Stimulated activated CD4-positive, alpha-beta T cell treated with anti-CD3 and anti-CD28 coated beads, Interleukin-15, amount 100 ng/mL, for 1 hour (primary cell): ENCODE results near the gene PHTF2.
"Not testable (repeated sequence)": the region's sequence is repeated elsewhere in the genome, so short reads cannot be mapped to it uniquely, and the experiment has no call there.

Experiments
- DNase-seq, 2 donors: peaks; one replicate each; pipeline ENCODE4 v3.0.0-alpha.2; 2020; ENCODE audit warnings: low read depth in 1 of 2, low spot score in 1 of 2

PHTF2 gene

DNA sequence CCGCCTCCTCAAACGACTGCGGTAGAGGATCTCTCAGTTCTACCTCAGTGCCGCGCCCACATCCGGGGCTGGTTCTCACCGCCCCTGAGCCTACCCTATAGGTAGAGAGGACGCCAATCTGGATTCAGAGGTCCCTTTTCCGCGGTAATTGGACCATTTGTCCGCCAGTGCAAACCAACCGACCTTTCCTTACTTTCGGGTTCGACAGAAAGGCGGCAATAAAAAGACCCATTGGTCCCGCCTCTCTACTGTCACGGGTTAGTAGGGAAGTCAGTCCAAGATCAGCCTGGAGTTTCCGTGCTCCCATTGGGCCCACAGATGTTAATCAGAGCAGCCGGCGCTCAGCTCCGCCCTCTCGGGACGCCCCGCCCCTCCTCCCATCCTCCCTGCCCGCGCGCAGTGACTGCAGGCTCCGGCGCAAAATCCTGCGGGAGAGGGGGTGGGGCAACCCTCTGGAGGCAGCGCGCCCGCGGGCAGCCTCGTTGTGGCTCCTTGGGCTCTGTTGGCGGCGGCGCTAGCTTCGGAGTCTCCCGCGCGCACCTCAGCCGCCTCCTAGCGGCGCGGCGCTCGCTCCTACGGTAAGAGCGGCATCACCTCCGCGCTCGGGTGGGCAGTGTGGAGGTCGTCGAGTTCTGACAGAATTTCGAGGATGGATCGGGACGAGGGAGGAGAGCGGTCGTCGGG lies at the start of gene PHTF2, which contains the start of gene TMEM60:
TSS of gene PHTF2 (plus strand) at position 380 of the 684 bp plus-strand sequence.
TSS of gene TMEM60 (minus strand) at position 41 of the 684 bp plus-strand sequence. CDS start 4,061 bp downstream, outside the sequence.
- DNase-seq, result peak; percentile 81

DNA sequence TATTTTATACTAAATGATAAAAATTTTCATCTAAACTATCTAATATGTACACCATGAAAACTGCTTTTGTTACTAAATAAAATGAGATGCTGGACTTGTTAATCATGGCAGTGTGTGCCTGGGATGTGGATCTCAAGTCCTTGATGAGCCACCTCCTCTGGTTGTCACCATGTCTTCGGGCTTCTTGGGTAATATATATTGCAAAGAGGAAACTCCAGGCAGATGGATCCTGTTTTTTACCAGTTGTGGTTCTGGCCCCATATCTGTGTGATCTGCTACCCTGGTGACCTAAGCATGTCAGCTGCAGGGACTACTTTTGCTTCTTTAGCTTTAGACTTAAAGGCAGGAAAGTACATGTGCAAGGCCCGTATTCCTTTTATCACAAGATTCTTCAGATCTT lies 46.6 kb upstream of the PHTF2 start:
- DNase-seq, result no peak

DNA sequence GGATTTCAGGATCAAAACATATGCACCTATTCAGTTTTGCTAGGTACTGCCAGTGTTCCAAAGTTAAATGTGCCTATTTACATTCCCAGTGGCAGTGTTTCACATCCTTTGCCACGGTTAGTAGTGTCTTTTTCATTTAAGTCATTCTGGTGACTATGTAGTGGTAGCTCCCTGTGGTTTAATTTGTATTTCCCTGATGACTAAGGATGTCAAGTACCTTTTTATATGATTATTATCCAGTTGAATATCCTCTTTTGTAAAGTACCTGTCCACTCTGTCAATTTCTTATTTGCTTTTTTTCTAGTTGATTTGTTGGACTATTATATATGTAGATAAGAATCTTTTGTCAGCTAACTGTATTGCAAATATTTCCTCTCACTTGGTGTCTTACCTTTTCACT lies 45.4 kb upstream of the PHTF2 start:
- DNase-seq, result no peak

DNA sequence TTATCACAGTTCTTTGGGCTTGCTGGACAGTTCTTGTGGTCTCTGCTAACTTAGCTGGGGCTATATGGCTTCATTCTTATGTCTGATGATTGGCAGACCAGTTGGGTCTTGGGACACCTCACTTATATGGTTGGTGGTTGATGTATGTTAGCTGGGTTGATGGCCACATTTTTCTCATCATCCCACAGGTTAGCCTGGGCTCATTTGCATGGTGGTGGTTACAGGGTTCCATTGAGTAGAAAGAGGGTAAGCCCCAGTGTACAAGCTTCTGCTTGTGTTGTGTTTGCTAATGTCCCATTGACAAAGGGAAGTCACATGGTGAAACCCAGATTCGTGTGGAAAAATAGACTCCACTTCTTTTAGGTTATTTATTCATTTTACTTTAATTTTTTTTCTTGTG lies 41.0 kb upstream of the PHTF2 start:
- no peak for DNase-seq

DNA sequence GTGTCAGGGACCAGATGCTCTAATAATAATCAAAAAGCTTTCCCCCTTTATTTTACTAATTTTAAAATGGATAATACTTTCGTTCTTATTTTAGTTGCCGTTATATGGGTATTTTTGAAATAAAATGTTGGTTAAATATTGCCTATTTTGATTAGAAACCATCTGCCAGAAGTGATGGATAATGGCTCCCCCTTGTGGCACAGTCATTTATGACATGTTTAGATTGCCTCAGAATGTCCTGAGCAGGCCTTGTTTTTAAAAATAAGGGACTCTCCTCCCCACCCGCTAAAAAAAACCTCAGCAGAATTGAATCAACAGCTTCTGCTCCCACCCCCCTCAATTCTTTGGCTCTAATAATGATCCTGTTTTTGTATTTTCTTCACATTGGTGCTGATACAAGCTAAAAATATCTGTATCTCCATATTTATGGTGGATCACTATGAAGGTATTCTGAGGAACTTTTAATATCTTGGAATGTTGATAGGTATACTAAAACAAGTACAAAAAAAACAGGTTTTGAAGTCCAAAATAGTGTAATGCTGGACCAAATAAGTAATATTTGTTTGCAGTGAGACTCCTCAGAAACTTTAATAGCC lies 39.2 kb upstream of the PHTF2 start:
- peak in 1 of 2 donors; percentile 35 for DNase-seq

DNA sequence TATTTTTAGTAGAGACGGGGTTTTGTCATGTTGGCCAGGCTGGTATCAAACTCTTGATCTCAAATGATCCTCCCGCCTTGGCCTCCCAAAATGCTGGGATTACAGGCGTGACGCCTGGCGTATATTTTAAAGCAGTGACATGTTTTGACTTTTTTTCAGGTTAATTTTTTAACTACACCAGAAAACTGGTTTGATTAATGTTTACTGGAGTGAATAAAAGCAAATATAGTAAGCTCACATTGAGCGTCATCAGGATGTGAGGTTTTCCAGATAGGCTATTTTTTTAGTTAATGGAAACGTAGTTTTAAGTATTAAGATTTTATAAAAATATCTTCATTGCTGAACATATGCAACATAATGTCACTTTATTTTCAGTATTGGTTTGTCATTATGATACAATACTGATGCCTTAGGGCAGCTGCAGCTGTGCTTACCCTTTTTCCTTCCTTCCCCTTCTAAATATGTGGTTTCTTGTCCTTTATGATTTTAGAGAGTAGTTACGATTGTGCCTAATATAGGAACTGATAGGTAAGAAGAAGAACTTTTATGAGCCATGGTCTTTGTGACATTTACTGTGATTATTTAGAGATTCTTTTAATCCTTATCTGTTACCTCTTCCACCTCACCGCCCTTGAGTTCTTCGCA lies 37.6 kb upstream of the PHTF2 start:
- DNase-seq, result no peak

DNA sequence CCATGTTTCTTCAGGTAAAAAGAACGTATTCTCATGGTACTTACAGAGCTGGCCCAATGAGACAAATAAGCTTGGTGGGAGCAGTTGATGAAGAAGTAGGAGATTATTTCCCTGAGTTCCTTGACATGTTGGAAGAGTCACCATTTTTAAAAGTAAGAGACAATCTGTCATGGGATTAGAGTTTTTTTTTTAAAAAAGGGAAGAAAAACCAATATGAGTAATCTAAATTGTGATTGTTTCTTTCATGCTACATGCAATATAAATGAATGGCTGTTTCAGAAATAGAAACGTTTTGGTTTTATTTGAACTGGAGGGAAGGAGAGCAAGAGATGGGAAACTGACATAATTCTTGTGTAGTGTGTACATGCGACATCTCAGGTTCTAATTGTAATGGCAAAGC lies 33.1 kb upstream of the PHTF2 start:
- no peak for DNase-seq

DNA sequence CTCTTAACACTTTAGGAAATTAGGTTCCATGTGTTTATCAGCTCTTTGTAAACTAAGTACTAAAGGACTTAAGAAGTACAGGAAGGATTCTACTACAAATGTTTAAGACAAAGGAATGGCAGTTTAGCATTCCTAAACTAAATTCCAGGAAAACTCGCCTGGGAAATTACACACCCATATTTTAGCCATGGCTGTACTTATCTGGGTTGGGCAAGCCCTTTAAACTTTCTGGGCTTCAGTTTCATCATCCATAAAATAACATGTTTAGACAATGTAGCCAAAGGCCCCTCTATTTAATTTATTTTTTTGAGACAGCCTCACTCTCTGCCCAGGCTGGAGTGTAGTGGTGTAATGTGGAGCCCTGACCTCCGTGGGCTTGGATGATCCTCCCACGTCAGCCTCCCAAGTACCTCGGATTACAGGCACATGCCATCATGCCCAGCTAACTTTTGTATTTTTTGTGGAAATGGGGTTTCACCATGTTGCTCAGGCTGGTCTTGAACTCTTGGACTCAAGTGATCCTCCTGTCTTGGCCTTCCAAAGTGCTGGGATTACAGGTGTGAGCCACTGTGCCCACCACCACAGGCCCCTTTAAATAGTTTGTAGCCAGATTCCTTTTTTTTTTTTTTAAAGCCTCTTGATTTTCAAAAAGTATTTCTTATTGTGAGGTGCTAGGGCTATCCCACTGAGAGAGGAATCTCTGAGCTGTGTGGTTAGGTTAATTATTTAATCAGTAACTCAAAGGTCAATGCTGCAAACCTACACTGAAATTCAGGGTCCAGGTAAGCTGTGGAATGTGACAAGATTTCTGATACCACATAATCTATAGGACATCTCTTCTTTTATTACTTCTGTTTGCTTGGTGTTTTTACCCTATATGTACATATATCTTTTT lies 32.4 kb upstream of the PHTF2 start:
- no peak for DNase-seq

DNA sequence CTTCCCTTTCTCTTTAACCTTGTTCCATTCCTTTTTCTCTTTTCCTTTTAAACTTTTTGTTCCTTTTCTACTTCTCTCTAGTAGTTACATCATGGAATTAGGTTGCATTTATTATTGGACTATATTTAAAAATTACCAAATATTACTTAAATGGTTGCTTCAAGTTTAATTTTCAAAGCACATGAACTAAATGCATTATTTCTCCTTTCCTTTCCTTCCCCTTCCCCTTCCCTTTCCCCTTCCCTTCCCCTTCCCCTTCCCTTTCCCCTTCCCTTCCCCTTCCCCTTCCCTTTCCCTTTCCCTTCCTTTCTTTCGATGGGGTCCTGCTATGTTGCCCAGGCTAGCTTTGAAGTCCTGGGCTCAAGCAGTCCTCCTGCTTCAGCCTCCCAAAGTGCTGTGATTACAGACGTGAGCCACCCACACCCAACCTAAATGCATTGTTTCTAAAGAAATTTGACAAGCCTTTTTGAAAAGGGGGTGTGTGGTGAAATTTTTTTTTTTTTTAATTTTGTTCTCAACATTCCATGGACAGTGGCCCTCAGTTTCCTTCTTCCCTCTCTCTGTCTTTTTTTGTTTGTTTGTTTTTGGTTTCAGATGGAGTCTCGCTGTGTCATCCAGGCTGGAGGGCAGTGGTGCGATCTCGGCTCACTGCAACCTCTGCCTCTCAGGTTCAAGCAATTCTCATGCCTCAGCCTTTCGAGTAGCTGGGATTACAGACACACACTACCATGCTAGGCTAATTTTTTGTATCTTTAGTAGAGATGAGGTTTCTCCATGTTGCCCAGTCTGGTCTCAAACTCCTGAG lies 31.6 kb upstream of the PHTF2 start:
- DNase-seq, result no peak

DNA sequence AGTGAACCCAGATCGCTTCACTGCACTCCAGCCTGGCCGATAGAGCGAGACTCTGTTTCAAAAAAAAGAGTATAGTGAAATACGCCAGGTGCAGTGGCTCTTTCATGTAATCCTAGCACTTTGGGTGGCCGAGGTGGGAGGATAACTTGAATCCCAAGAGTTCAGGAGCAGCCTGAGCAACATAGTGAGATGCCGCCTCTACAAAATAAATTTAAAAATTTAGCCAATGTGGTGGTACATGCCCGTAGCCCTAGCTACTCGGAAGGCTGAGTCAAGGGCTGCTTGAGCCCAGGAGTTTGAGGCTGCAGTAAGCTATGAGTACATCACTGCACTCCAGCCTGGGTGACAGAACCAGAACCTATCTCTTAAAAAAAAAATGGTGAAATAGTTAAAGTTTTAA lies 28.3 kb upstream of the PHTF2 start:
- DNase-seq, result no peak

DNA sequence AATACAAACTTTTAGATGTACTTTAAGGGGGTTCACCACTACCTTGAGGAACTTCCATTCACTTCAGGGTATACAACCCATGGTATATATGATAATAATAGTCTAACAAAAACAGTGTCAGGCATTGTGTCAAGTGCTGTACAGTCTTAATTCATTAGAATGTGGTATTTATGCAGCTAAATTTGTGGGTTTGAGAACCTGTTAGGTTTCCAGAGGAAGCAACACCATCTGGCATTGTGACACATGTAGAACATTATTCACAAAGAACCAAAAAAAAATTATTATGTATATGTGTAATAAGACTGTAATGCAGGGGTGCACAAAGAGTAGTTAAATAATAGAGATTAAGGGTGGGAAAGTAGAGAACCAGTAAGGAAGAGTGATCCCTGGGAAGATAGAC lies 26.7 kb upstream of the PHTF2 start:
- DNase-seq, result no peak

DNA sequence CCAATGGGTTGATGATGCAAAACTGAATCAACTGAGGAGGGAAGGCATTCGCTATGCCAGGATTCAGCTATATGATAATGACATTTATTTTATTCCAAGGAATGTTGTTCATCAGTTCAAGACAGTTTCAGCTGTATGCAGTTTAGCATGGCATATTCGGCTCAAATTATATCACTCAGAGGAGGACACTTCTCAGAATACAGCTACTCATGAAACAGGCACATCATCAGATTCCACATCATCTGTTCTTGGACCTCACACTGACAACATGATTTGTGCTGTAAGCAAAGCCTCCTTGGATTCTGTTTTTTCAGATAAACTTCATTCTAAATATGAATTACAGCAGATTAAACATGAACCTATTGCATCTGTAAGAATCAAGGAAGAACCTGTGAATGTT lies 20.0 kb upstream of the PHTF2 start:
- no peak for DNase-seq

DNA sequence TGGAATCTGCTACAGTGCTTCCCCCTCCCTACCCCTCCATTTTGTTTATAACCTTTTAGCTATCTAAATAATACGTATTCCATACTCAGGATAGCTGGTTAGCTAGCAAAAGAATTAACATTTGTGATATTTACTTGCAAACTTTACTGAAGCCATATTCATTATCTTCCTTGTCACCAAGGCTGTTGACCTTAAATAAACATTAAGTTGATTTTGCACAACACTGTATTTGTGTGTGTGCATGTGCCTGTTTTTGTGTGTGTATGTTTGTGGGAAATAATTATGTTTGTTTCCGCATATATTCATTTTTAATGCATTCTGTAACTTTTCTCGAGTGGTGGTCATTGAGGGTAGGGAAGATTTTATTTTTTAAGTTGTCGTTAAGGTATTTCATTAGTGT lies 16.2 kb upstream of the PHTF2 start:
- no peak for DNase-seq

DNA sequence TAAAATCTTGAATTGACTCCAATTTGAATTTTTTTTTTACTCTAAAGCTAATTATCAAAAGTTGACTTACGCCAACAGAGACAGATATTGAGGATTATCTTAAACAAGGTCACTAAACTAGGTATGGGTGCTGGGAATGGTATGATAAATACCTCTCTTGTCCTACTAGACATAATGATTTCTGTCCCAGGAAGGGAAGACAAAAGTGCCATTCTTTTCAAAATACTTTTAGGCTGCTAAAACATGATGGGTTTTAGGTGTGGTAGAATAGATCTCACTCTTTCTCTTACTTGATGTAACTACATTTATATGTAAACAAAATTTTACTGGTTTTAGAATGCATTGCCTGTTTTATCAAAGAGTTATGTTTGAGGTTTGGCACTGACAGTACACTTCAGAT lies 15.5 kb upstream of the PHTF2 start:
- DNase-seq, result no peak

DNA sequence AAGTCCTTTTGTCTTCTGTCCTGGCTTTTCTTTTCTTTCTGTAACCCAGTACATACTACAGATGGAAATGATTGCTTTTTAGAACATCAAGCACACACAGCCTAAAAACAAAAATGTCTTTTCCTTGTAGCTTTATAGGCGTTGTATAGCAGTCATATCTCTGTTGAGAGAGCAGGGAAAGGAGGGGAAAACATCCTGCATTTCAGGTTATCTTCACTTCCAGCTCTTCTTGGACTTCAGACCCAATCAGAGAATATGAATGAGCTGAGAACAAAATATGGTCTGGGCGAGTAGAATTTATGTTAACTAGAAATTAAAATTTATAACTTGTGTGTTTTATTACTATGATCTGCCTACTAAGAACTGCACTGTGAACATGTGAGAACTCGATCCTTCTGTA lies 15.0 kb upstream of the PHTF2 start:
- DNase-seq, result no peak

DNA sequence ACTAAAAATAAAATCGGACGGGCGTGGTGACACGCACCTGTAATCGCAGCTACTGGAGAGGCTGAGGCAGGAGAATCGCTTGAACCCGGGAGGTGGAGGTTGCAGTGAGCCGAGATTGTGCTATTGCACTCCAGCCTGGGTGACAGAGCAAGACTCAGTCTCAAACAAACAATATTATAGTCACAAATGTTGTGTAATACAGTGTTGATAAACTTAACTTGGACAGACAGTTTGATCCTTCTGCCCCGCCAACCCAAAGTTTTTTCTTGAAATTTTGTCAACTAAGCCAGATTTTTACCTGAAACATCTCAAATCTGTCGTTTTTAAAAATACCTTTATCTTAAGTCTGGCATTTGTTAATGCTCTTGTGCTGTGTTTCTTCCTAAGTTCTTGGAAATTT lies 14.1 kb upstream of the PHTF2 start:
- not testable (repeated sequence) for DNase-seq

DNA sequence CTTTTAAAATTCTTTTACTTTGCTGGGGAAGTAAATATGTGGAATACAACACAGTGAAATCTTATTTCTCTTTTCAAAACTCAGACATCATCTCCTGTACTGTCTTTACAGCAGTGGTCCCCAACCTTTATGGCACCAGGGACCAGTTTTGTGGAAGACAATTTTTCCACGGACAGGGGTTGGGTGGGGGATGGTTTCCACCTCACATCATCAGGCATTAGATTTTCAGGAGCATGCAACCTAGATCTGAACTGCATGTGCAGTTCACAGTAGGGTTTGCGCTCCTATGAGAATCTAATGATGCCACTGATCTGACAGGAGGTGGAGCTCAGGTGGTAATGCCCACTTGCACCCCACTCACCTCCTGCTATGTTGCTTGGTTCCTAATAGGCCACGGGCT lies 12.6 kb upstream of the PHTF2 start:
- no peak for DNase-seq

DNA sequence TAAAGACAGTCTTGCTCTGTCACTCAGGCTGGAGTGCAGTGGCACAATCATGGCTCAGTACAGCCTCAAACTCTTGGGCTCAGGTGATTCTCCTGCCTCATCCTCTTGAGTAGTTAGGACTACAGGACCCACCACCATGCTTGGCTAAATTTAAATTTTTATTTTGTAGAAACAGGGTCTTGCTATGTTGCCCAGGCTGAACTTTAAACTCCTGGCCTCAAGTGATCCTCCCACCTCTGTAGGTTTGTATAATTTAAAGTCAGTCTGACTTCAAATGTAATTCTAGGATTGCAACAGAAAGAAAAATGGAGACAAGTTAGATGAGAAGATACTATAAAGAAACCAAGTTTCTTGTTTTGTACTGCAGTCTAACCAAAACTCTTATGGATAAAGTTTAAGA lies 11.8 kb upstream of the PHTF2 start:
- DNase-seq, result no peak

DNA sequence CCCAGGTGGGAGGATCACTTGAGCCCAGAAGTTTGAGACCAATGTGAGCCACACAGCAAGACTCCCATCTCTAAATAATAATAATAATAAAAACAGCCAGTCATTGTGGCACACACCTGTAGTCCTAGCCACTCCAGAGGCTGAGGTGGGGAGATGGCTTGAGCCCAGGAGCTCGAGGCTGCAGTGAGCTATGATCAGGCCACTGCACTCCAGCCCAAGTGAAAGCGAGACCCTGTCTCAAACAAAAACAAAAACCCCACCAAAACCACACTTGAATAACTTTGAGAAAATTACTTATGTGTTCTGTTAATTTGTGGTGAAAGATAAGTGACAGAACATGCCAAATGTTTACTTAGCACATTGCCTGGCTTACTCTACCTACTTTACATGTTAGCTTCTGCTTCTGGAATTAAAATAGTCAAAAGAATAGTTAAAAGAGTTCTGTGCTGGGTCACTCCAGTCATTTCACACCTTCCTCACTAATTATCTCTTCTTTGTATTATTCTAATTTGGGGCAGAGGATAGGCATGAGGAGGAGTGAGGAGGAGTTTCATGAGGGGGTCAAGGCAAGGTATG lies 10.2 kb upstream of the PHTF2 start:
- DNase-seq, result no peak

DNA sequence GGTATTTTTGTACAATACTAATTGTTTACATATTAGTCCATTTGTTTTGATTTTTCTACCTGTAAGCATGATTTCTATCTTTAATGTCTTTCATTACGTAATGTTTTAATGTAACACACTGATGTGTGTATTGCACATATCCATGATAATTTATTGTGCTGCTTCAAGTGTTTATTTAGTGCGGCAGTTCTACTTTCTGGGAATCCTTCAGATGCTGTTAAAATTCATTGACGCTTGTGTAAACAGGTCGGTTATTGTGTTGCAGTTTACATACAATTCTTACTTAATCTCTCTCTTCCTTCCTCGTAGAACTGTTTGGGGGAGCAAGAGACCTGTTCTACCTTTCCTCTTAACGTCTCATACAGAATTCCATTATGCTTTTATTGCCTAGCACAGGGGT lies 7.2 kb upstream of the PHTF2 start:
- no peak for DNase-seq
